Stimulated activated CD4-positive, alpha-beta T cell treated with anti-CD3 and anti-CD28 coated beads, Interleukin-12 subunit alpha, Interleukin-12 subunit beta, amount 100 ng/mL, for 48 hours (primary cell): ENCODE results near the gene GPD1L.
"Not testable (repeated sequence)": the region's sequence is repeated elsewhere in the genome, so short reads cannot be mapped to it uniquely, and the experiment has no call there.

Experiments used
- DNase-seq, 3 donors: peaks; one replicate each; pipeline ENCODE4 v3.0.0-alpha.2; 2020; ENCODE audit warnings: low read depth in 2 of 3, low spot score in 1 of 3

GPD1L gene

DNA sequence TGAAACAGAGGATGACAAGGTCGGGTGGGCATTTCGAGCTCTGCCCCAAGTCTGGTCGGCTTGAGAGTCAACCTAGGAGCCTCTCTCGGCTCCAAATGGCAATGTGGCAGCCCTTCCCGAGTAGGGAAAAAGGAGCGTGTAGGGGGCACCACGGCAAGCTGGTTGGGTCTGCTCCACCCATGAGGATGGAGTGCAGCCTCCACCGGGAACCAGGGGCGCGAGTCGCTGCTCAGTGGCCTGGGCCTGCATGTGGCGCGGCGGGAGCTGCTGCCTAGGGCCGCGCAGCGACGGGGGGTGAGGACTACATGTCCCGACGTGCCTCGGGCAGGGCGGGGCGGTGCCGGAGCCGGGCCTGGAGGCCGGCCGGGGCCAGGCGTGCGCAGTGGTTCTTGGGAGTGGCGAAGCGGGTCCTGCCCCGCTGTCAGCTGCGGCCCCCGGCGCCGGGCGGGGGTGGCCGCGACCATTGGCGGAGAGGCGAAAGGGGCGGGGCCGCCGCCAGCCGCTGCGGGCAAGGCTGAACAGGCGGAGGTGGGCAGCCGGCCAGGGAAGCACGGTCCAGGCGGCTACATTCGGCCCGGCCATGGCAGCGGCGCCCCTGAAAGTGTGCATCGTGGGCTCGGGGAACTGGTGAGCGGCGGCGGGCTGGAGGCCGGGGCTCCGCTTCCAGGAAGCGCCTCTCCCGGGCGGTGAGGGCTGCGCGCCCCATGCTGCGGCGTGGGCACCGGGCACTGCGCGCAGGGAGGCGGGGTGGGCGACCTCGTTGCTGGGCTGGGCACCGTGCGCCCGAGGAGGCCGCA lies at the start of gene GPD1L:
GPD1L (plus strand) TSS at position 489 of the 797 bp plus-strand sequence; CDS start at position 581, 92 bp downstream.
- DNase-seq, result peak; percentile 84 to 94 (median 89)

DNA sequence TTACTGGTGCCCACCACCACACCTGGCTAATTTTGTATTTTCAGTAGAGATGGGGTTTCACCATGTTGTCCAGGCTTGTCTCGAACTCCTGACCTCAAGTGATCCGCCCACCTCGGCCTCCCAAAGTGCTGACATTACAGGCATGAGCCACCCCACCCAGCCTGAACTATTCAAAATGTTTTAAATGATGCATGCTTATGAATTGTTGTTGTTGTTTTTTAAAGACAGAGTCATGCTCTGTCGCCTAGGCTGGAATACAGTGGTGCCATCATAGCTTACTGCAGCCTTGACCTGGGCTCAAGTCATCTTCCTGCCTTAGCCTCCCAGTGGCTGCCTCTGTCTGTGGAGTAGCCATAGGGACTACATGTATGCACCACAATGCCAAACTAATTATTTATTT lies 48.0 kb upstream of the GPD1L start:
- not testable (repeated sequence) for DNase-seq

DNA sequence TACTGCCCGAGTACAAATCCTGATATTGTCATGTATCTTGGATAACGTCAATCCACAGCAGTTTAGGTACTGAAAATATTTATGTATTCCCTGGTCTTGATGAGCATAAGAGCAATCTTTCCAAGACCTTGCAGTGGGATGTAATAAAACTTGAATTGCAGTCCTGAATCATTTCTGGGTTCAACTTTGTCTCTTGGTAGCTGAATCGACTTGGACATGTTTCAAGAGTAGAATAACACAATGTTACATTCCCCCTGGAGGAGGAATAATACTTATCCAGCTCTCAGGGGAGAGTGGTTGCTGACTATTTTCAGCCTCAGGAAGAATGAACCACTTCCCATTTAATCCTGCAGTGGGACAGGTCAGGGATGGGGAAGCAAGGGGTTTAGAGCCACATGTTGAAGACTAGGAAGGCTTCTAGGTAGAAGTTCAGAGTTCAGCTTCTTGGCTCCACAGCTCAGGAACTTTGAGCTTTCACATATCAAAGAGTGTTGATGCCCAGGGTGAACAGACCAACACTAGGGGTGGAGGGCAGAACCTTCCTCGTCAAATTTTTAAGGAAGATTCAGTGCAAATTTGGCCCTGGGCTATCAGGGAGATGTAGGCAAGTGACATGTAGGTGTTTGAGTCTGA lies 43.4 kb upstream of the GPD1L start:
- no peak for DNase-seq

DNA sequence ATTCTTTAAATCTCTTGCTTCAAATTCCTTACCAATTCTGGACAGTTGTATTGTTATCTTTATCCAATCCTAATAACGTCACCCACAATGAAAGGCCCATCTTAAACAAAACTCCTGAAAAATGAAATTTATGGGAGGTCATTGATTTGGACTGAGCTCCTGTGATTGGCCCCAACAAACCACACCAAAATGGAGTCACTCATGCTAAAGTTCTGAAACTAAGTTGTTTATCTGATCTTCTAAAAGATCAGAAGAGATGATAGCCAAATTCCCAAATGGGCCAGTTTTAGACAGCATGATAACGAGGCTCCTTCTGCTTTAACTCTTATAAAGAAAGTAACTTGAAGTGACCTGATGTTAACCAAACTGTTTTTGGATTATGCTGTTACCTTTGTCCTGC lies 39.7 kb upstream of the GPD1L start:
- no peak for DNase-seq

DNA sequence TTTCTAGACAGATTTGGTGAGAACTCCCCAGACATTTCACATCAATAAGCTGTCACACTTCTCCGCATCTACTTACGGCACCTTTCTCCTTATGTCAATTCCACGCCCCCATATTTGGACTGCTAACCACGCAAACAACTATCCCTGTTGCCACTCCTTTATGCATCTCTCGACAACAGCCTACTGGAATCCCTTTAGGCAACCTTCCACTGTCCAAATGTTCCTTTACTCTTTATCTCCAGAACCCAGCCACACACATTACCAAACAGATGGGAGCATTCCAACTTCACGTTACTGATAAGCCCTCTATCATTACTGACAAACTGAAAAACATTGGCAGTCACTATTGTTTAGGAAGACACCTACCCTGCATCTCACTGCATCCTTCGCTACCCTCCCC lies 32.2 kb upstream of the GPD1L start:
- not testable (repeated sequence) for DNase-seq

DNA sequence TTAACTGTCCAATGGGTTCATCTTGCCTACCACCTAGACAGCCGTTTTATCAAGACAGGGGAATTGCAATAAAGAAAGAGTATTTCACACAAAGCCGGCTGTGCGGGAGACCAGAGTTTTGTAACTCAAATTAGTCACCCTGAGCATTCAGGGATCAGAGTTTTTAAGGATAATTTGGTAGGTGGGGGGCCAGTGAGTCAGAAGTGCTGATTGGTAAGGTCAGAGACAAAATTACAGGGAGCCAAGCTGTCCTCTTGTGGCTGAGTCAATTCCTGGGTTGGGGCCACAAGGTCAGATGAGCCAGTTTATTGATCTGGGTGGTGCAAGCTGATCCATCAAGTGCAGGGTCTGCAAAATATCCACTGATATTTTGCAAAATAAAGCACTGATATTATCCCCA lies 29.9 kb upstream of the GPD1L start:
- DNase-seq, result no peak

DNA sequence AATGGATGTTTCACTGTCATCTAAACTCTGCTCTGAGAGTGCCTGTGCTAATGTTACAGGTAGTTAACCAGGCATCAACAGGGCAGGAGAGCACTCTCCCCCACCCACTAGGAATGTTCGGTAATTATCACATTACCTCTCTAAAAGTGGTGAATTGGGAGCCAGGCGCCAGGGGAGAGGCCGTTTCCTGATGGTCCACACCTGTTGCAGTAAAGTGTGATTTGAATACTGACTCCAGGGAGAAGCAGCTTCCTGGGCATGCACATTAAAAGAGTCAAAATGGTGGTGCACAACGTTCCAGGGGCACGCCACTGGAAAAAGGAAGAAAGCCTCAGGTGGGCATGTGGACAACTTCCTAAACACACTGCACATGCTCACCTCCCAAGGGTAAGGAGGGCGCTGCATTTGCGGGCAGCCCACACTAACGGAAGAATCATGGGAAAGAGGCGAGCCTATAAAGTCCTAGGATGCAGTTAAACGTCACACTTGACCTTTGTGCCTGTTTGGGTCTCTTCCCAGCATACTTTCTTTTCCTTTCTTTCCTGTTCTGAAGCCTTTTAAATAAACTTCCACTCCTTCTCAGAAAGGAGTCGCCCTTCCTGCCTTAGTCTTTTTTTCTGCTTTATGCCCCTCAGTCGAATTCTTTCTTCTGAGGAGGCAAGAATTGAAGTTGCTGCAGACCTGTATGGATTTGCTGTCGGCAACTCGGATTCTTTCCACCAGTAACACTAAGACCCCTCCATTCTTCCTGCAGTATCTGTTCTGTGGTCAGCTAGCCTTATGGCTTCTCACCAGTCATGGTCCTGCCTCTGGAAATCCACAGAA lies 28.9 kb upstream of the GPD1L start:
- no peak for DNase-seq

DNA sequence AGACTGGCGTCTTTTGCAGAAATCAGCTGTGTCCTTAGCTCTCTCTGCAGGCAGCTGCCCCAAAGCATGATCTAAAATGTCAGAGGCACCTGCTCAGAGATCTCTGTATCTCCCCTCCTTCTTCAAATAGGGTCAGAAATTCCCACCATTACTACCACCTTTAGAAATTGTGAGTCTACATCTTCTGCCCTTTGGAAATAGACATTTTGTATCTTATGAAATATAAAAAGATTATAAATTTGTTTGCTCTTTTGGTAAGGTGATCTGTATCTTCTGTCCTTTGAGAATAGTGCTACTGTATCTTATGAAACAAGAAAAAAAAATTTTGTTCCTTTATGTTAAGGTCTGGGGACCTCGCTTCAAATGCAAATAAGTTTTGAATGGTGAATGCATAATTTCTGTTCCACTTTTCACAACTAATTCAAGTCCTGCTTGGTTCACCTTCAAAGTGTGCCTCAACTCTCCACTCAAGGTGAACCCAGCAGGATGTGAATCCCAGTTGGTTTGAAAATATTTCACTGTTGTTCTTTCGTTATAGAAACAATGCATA lies 28.3 kb upstream of the GPD1L start:
- DNase-seq, result no peak

DNA sequence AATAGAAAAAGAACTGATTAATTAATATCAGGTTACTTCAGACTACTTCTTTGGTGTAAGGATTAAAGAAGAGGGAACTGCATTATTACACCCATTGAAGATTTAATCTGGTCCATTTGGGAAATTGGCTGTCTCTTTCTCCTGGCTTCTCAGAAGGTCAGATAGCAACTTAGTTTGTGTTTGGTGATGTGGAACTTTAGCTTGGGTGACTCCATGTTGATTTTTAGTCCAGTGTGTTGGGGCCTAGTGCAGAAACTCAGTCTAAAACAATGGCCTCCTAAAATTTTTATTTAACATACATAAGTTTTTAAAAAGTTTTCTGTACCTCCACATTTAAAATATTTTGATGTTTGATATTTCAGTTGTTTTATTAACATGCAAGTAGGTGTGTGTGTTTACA lies 27.6 kb upstream of the GPD1L start:
- no peak for DNase-seq

DNA sequence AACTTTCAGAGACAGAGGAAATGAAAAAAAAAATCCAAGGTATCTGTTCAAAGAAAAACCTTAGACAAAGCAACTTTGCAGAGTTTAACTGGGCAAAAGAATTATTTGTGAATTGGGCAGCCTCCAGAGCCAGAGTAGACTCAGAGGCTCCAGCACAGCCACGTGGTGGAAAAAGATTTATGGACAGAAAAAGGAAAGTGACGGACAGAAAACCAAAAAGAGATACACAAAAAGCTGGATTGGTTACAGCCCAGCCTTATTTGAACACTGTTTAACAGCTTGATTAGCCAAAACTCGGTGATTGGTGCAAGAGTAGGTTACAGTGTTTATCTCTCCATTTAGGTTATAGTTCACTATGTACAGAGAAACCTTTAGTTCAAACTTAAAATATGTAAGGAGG lies 23.7 kb upstream of the GPD1L start:
- DNase-seq, result no peak

DNA sequence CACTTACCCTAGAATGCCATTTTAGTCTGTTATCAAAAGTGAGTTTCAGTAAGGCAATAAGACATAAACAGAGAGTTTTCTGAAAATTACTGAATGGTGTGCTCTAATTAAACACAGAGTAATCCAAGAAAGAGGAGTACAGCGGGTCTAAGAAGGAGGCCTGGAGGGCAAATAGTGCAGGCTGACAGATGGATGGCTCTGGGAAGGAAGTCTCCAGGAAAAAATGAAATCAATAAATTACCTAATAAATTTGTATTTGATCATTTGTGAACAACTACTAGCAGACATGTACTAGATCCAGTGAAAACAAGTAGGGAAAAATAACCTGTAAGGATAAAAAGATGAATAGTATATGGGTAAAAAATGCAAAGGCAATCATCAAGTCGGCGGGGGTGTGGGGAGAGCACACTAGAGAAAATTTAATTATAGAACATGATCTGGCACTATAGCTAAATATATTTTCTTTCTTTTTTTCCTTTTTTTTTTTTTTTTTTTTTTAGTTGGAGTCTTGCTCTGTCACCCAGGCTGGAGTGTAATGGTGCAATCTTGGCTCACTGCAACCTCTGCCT lies 22.6 kb upstream of the GPD1L start:
- no peak for DNase-seq

DNA sequence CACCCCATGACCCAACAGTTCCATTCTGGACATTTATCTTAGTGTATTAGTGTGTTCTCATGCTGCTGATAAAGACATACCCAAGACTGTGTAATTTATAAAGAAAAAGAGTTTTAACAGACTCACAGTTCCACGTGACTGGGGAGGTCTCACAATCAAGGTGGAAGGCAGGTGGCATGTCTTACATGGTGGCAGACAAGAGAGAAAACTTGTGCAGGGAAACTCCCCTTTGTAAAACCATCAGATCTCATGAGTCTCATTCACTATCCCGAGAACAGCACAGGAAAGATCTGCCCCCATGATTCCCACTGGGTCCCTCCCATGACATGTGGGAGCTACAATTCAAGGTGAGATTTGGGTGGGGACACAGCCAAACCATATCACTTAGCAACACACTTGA lies 21.6 kb upstream of the GPD1L start:
- DNase-seq, result no peak

DNA sequence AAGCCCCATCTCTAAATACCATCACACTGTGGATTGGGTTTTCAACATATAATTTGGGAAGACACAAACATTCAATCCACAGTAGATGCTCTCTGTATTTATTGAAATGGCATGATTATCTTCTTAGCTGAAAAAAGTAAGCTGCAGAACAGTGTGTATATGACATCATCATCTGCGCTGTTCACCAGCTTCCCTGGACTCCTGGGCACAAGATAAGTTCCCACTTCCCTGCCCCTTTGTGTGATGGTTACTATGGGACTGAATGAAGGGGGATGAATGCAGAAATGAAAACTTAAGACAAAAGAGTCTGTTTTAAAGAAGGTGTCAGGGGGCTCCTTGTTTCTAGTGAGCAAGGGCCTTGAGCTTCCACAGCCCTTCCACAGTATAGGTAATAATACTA lies 20.0 kb upstream of the GPD1L start:
- DNase-seq, result no peak

DNA sequence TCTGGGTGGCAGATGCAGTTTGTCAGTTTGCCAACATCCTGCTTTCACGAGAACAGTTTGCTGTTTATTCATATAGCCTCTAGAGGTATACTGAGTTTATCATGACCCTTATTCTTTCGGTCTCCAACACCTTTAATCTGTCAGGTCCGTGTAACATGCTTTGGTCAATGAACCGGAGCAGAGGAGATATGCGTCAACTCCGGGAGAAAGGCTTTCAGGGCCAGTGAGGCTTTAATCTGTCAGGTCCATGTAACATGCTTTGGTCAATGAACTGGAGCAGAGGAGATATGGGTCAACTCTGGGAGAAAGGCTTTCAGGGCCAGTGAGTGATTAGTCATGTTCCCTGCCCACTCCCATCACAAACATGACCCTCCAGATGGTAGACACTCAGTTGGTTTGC lies 16.9 kb upstream of the GPD1L start:
- no peak for DNase-seq

DNA sequence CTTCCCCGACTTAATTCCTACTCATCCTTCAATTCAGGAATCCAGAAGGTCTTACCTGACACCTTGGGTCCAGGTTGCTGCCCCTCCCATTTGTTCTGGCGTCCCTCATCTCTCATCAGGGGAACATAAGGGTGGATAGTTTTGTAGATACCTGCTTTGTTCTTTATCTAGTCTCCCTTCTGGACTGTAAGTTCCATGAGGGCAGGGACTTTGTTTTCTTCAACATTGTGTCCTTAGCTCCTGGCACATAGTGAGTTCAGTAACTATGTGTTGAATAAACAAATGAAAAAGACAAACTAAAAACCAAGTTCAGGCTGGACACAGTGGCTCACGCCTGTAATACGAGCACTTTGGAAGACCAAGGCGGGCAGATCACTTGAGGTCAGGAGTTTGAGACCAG lies 13.2 kb upstream of the GPD1L start:
- no peak for DNase-seq

DNA sequence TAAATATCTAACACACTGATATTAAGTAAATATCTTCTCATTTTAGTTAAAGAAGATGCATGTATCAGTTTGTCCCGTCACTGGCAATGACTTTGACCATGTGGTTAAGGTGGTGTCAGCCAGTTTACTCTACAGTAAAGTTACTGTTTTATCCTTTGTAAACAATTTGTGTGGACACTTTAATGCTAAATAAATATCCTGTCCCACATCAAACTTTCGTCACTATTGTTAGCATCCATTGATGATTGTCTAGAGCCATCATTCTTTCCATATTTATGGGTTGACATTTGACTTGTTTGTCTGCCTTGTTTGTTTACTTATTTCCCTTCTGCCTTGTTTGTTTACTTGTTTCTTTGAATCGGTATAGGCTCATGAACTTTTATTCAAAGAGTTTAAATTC lies 11.0 kb upstream of the GPD1L start:
- DNase-seq, result no peak

DNA sequence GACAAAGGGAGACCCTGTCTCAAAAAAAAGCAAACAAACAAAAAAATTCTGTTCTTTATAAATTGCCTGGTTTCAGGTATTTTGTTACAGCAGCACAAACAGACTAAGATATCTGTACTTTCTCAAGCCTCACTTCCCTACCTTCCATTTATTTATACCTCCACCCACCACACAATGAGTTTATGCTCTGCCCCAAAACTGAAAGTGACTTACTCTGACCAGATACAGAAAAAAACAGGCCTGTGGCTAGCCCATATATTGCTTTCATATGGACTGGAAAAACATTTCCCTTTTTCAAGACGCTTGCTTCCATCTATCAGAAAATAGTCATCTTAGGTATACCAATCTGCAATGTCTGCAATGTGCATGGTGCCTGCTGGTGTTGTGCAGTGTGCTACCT lies 8.7 kb upstream of the GPD1L start:
- DNase-seq, result no peak

DNA sequence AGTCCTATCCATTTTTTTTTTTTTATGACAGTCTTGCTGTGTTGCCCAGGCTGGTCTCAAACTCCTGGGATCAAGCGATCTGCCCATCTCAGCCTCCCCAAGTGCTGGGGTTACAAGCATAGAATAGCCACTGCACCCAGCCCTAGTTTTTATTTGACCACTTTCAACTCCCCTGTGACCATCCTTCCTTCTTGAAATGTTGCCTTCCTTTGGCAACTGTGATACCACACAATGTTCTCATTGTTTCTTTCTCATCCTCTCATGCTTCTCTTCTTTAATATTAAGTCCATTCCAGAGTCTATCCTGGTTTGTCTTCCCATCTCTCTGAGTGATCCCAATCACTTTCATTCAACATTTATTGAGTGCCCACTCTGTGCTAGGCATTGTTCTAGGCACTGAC lies 7.9 kb upstream of the GPD1L start:
- no peak for DNase-seq

DNA sequence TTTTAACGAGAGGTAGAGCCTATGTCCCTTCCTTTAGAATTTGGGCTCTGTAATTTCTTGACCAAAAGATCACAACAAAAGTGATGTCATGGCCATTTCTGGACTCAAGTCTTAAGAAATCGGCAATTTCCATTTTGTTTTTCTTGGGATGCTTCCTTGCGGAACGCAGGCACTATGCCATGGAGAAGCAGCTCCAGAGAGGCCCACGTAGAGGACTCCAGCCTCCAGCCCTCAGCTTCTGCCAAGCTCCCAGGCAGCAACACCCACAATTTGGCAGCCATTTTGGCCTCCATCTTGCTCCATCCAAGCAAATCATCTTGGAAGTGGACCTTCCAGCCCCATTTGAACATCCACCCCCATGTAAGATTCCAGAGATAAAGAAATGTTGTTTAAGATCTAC lies 6.0 kb upstream of the GPD1L start:
- no peak for DNase-seq

DNA sequence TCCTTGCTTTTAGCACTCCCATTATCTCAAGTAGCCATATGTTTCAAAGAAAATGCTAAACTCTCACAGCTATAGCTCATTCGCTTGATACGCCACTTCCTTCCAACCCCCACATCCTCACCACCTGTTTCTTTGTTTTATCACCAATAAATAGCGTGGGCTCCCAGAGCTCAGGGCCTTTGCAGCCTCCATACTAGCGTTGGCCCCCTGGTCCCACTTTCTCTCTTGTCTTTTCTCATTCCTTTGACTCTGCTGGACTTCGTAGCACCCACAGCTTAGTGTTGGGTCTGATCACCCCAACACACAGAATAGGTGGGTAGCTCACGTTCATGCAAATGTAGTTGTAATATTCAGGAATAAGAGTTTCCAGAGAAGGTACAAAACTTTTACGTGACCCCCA lies 4.1 kb upstream of the GPD1L start:
- DNase-seq, result no peak

DNA sequence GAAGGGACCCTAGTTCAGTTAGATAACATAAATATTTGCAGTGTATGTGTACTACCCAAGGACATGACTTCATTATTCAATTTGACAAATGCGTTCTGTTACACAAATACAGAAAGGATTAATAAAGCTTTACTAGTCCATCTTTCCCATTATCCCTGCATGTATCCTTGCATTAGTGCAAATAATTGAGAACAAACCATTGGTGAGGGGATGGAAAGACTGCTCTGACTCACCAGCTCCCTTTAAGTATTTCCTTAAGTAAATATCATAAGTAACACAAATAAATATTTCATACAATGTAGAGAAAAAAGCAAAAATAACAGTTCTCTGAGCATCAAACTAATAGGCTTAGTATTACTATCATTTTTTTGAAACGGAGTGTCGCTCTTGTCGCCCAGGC lies 1.9 kb upstream of the GPD1L start:
- DNase-seq, result no peak
